Spleen (tissue), 7 donors: Measurements from ENCODE around the gene MICU1.

ENCODE experiments used
- CTCF ChIP-seq, 11 experiments: fragments of 200-600 bp in 7 of 11; fragments of 450-650 bp in 4 of 11; sonication (generic) in 4 of 11; IDR thresholded peaks in 8 of 11; conservative IDR thresholded peaks in 3 of 11; 1 replicate in 7 of 11; 2 replicates in 4 of 11; pipeline versions ENCODE4 v1.4.0 to v1.8.0; 2016 to 2021; ENCODE audit warnings: antibody characterized with exemption in 11 of 11, inconsistent platforms in 4 of 11, mild to moderate bottlenecking in 1 of 11
- POLR2A ChIP-seq, 3 donors: fragments of 450-650 bp; IDR thresholded peaks; one replicate each; pipeline ENCODE4 v1.5.1; 2017; ENCODE audit warnings: antibody characterized with exemption in 3 of 3, mild to moderate bottlenecking in 1 of 3
- donor health status: DM: no; HTN: no; CAD: no; lungs with moderate emphysema.
- donor health status: DM: no; HTN: no; CAD: no.
- donor health status: DM: no; HTN: no; CAD: no.

GRCh38 chr10:72354356-72355213, 271.3 kb downstream of the MICU1 start, which contains the start of gene DNAJB12:
- TF ChIP-seq CTCF (IDR thresholded peaks at IDR 0.05 in 8 of 11, conservative IDR thresholded peaks at IDR 0.05 in 3 of 11): peak in 4 of 11 experiments; percentile 11 to 51 (median 36)
- peak; percentile 45 to 68 (median 59) for TF ChIP-seq POLR2A (IDR thresholded peaks at IDR 0.05)
